Fibroblast of skin of scalp (primary cell): Measurements from ENCODE around the gene OPN1SW.

ENCODE experiments used
- DNase-seq: peaks from one replicate; pipeline ENCODE4 v3.0.0-alpha.2; 2013

The OPN1SW gene

GRCh38 chr7:128731184-128731583 is 44.4 kb downstream of the OPN1SW start:
- no peak for DNase-seq

DNA sequence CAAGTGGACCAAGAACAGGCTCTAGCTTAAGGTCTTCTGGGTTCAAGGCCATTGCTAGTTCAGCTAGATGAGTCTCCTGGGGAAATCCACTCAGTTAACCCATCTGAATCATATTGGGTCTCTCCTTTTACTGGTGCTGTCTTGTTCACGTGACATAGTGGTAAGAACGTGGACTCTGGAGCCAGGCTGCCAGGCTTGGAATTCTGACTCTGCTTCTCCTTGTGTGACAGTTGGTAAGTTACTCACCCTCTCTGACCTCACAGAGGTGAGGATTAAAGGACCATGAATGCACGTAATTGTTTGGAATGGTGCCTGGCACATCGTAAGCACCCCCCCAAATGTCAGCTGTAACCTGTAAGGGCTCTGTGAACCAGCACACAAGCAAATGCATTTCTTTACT is 46.1 kb downstream of the OPN1SW start:
- no peak for DNase-seq

GRCh38 chr7:128728598-128728997 is 47.0 kb downstream of the OPN1SW start:
- DNase-seq = peak; percentile 88

DNA sequence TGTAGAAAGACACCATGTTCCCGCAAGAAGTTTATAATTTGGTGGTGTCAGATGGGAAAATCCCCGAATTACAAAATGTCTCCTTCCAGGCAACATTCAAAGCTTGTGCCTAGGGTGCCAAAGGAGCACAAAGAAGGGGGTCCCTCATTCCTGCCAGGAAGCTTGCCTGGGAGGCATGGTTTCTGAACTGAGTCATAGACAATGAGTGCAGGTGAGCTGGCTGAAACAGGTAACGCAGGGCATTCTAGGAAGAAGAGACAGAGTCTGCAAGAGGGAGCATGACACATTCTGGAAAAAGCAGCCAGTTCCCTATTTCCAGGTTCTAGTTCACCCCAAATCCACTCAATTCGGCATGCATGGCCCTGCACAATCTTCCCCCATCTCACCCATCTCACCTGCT is 48.4 kb downstream of the OPN1SW start:
- DNase-seq = no peak

DNA sequence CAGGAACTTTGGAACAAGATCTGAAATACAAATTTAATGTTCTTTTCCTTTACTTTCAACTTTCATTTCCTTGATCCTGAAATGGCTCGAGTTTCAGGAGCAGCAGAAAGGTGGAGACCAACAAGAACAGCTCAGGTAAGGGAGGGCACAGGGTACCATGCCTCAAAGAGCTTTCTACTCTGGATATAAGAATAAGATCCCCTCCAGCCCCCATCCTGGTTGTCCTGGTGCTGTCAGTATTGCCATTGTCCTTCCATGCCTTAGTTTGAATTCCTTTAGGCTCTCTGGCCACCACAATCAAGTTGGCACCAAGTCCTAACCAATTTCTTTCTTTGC is 48.9 kb downstream of the OPN1SW start:
- DNase-seq = no peak

- DNase-seq = no peak
Observed at GRCh38 chr7:128726059-128726736, 49.4 kb downstream of the OPN1SW start.

GRCh38 chr7:128725531-128725930 is 50.1 kb downstream of the OPN1SW start:
- no peak for DNase-seq

GRCh38 chr7:128724743-128725142 is 50.9 kb downstream of the OPN1SW start:
- no peak for DNase-seq
